Loucy (cell line): ENCODE results near the gene ACMSD.

ENCODE experiments used
- EZH2phosphoT487 ChIP-seq: fragments of 200-600 bp; IDR thresholded peaks from 2 replicates; pipeline ENCODE4 v1.6.1; 2018; ENCODE audit warnings: antibody characterized with exemption, mild to moderate bottlenecking, moderate library complexity, borderline replicate concordance
- TF ChIP-seq, protein P1 (sequence below): fragments of 200-600 bp; sonication (generic); conservative IDR thresholded peaks from 2 replicates; pipeline ENCODE4 v1.5.1; 2014; ENCODE audit warnings: mild to moderate bottlenecking, antibody characterized with exemption, low read length

GRCh38 chr2:134792186-134792585, 46.2 kb upstream of the ACMSD start:
- TF ChIP-seq, protein P1, sequence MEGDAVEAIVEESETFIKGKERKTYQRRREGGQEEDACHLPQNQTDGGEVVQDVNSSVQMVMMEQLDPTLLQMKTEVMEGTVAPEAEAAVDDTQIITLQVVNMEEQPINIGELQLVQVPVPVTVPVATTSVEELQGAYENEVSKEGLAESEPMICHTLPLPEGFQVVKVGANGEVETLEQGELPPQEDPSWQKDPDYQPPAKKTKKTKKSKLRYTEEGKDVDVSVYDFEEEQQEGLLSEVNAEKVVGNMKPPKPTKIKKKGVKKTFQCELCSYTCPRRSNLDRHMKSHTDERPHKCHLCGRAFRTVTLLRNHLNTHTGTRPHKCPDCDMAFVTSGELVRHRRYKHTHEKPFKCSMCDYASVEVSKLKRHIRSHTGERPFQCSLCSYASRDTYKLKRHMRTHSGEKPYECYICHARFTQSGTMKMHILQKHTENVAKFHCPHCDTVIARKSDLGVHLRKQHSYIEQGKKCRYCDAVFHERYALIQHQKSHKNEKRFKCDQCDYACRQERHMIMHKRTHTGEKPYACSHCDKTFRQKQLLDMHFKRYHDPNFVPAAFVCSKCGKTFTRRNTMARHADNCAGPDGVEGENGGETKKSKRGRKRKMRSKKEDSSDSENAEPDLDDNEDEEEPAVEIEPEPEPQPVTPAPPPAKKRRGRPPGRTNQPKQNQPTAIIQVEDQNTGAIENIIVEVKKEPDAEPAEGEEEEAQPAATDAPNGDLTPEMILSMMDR, result no peak
- no peak for TF ChIP-seq EZH2phosphoT487
